ENCODE results near the gene FAM83E. TPM values are rescaled to one million over a fixed set of nuclear protein-coding genes. Genes with fewer than 3 reads are reported as not detected.
A peak's percentile ranks its signal among the peaks of the same experiment; 100 is the strongest.

Gene FAM83E
- total RNA-seq, 1 donor from 2014 or later, result 1.1 TPM

DNA sequence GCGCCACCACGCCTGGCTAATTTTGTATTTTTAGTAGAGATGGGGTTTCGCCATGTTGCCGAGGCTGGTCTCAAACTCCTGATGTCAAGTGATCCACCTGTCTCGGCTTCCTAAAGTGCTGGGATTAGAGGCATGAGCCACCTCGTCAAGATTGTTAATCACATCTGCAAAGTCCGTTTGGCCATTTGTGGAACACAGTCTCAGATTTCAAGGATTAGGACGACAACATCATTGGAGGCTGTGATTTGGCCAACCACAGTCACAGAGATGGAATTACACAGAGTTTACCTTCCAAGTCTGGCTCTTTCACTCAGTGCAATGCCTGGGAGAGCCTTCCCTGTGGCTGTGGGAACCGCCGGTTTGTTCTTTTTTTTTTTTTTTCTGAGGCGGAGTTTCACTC, 45.1 kb downstream of the FAM83E start:
- H3K27ac Mint-ChIP-seq (ENCODE audit: unreplicated experiment), result no peak overlapping the region
- H3K4me3 Mint-ChIP-seq (ENCODE audit: unreplicated experiment), result no peak overlapping the region
- TF ChIP-seq, protein P1, sequence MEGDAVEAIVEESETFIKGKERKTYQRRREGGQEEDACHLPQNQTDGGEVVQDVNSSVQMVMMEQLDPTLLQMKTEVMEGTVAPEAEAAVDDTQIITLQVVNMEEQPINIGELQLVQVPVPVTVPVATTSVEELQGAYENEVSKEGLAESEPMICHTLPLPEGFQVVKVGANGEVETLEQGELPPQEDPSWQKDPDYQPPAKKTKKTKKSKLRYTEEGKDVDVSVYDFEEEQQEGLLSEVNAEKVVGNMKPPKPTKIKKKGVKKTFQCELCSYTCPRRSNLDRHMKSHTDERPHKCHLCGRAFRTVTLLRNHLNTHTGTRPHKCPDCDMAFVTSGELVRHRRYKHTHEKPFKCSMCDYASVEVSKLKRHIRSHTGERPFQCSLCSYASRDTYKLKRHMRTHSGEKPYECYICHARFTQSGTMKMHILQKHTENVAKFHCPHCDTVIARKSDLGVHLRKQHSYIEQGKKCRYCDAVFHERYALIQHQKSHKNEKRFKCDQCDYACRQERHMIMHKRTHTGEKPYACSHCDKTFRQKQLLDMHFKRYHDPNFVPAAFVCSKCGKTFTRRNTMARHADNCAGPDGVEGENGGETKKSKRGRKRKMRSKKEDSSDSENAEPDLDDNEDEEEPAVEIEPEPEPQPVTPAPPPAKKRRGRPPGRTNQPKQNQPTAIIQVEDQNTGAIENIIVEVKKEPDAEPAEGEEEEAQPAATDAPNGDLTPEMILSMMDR (IDR thresholded peaks at IDR 0.05), result no peak
- H3K36me3 Mint-ChIP-seq (ENCODE audit: unreplicated experiment), result no peaks in the 10 kb centered on the region
- H3K9me3 Mint-ChIP-seq (ENCODE audit: unreplicated experiment), result no peaks in the 10 kb centered on the region
- H3K4me1 Mint-ChIP-seq (ENCODE audit: unreplicated experiment), result peaks cover 13% of the 10 kb centered on the region
- DNase-seq (ENCODE audit: extremely low spot score, unreplicated experiment), result no peak
- no peaks in the 10 kb centered on the region for H3K27me3 Mint-ChIP-seq (ENCODE audit: unreplicated experiment)

DNA sequence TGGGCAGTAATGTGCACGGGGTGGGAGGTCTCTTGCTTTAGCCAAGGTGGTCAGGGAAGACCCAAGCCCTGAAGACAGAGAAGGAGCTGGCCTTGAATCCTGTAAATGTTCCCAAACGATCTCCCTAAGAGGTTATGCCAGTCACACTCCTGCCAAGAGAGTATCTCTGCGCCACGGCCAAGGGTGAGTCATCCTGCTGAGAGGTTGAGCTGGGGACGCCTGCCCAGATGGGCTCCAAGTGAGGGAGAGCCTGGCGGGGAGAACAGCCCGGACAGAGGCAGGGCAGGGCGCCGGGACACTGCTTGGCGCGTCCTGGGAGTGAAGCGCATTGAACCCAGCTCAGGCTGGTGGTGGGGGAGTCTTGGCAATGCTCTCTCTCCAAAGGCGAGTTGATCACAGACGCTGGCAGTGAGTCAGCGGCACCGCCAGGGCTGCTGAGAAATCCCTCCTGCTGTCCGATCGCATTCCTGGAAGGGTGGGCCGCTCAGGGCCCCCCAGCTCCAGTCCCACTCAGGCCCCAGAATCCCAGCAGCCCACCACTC, 46.5 kb downstream of the FAM83E start:
- Mint-ChIP-seq H3K4me1 (ENCODE audit: unreplicated experiment) (peaks cover 14% of the 10 kb centered on the region), H3K9me3 (ENCODE audit: unreplicated experiment) (no peaks in the 10 kb centered on the region), H3K4me3 (ENCODE audit: unreplicated experiment) (peak overlapping the region; percentile 35), H3K36me3 (ENCODE audit: unreplicated experiment) (no peaks in the 10 kb centered on the region), H3K27ac (ENCODE audit: unreplicated experiment) (peak overlapping the region; percentile 70), H3K27me3 (ENCODE audit: unreplicated experiment) (no peaks in the 10 kb centered on the region)
- peak; percentile 88 for DNase-seq (ENCODE audit: extremely low spot score, unreplicated experiment)
- TF ChIP-seq, protein P1 (IDR thresholded peaks at IDR 0.05), result no peak

DNA sequence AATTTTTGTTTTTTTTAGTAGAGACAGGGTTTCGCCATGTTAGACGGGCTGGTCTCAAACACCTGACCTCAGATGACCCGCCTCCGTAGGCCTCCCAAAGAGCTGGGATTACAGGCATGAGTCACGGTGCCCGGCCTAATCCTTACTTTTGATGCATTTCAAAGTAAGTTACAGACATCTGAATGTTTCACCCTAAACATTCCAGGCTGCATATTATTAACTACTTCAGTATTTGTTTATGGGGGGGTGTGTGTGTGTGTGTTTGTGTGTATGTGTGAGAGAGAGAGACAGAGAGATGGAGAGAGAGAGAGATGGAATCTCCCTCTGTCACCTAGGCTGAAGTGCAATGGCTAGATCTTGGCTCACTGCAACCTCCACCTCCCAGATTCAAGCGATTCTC, 49.8 kb downstream of the FAM83E start:
- no peak overlapping the region for H3K27ac Mint-ChIP-seq (ENCODE audit: unreplicated experiment)

More for the DNA sequence above, 49.8 kb downstream of the FAM83E start:
- Mint-ChIP-seq H3K9me3 (ENCODE audit: unreplicated experiment) (no peaks in the 10 kb centered on the region), H3K4me3 (ENCODE audit: unreplicated experiment) (no peak overlapping the region), H3K36me3 (ENCODE audit: unreplicated experiment) (no peaks in the 10 kb centered on the region), H3K4me1 (ENCODE audit: unreplicated experiment) (peaks cover 16% of the 10 kb centered on the region), H3K27me3 (ENCODE audit: unreplicated experiment) (no peaks in the 10 kb centered on the region)
- DNase-seq (ENCODE audit: extremely low spot score, unreplicated experiment), result no peak
- TF ChIP-seq, protein P1 (IDR thresholded peaks at IDR 0.05), result no peak

Other genes starting within 250 kb of the FAM83E start
- gene KDELR1, start 223.5 kb downstream of the FAM83E start, total RNA-seq, result 267 and 275 TPM in 2 replicates
- 0.68 and 1.2 TPM in 2 replicates for gene GRIN2D, start 221.4 kb downstream of the FAM83E start, total RNA-seq
- 36.2 and 38.4 TPM in 2 replicates for gene GRWD1, start 169.1 kb downstream of the FAM83E start, total RNA-seq
- 0.86 and 1.6 TPM in 2 replicates for gene KCNJ14, start 159.5 kb downstream of the FAM83E start, total RNA-seq
- gene CYTH2, start 145.7 kb downstream of the FAM83E start, total RNA-seq, result 92.1 and 107 TPM in 2 replicates
- 0.32 and 0.39 TPM in 2 replicates for gene LMTK3, start 103.2 kb downstream of the FAM83E start, total RNA-seq
- not detected in 2 replicates for gene SULT2B1, start 62.9 kb downstream of the FAM83E start, total RNA-seq
- gene SPACA4, start 8.3 kb downstream of the FAM83E start, total RNA-seq, result not detected in 2 replicates
- gene RPL18, start 4.1 kb upstream of the FAM83E start, total RNA-seq, result 1,287 and 1,310 TPM in 2 replicates
- gene SPHK2, start 4.4 kb upstream of the FAM83E start, total RNA-seq, result 34.4 and 34.7 TPM in 2 replicates
- 18.5 and 20.3 TPM in 2 replicates for gene DBP, start 22.3 kb upstream of the FAM83E start, total RNA-seq
- 34.2 and 40.7 TPM in 2 replicates for gene CA11, start 31.1 kb upstream of the FAM83E start, total RNA-seq
- gene NTN5, start 57.9 kb upstream of the FAM83E start, total RNA-seq, result 1.3 and 1.7 TPM in 2 replicates
- gene FUT2, start 80.9 kb upstream of the FAM83E start, total RNA-seq, result not detected in 2 replicates
- 1.3 and 1.8 TPM in 2 replicates for gene MAMSTR, start 104.6 kb upstream of the FAM83E start, total RNA-seq
- 0.43 and 0.57 TPM in 2 replicates for gene RASIP1, start 125.5 kb upstream of the FAM83E start, total RNA-seq
- not detected in 2 replicates for gene IZUMO1, start 131.8 kb upstream of the FAM83E start, total RNA-seq
- 0.11 TPM in 1 of 2 replicates, not detected in the other for gene FUT1, start 137.6 kb upstream of the FAM83E start, total RNA-seq
- not detected in 2 replicates for gene FGF21, start 140.4 kb upstream of the FAM83E start, total RNA-seq
- 48.5 and 50.5 TPM in 2 replicates for gene BCAT2, start 196.0 kb upstream of the FAM83E start, total RNA-seq
- gene HSD17B14, start 221.4 kb upstream of the FAM83E start, total RNA-seq, result 23.9 and 29.1 TPM in 2 replicates